Right ventricle myocardium superior (tissue), 1 donor: Measurements from ENCODE around the gene KRT37. TPM values are rescaled to one million over a fixed set of nuclear protein-coding genes. Genes with fewer than 3 reads are reported as not detected.
"Not testable (repeated sequence)": the region's sequence is repeated elsewhere in the genome, so short reads cannot be mapped to it uniquely, and the experiment has no call there.

Source experiments
- ATAC-seq: fragments of 200-7000 bp; cut with Tn5 transposase; one replicate; pipeline ENCODE4 v1.9.1; 2020; ENCODE audit warnings: mild to moderate bottlenecking; ENCODE audit not compliant: poor library complexity
- DNase-seq: peaks from one replicate; pipeline ENCODE4 v3.0.0-alpha.2; 2020
- intact Hi-C: fragments of 100-400 bp; cut with DNase I; formaldehyde crosslinking; loops from one replicate; pipeline ENCODE4 v1.11.2; 2022
- total RNA-seq: library from RNA; stranded (reverse); fragmentation: NEBNext Ultra II Directional; extraction: Animal tissue kit (Norgen Biotek cat#: 25700); gene quantifications from one replicate; pipeline ENCODE4 v1.2.1, GENCODE V29; 2021
- donor health status: DM: no; HTN: yes; CAD: no; lungs with severe emphysema.

The KRT37 gene
- total RNA-seq, 1 donor from 2014 or later = not detected

GRCh38 chr17:41387670-41388069, 36.7 kb downstream of the KRT37 start:
- intact Hi-C loops = no loop called here
- ATAC-seq = no peak

GRCh38 chr17:41386227-41386626, 38.2 kb downstream of the KRT37 start:
- DNase-seq (no peak), ATAC-seq (no peak)
- intact Hi-C loops = no loop called here

More at GRCh38 chr17:41387670-41388069, 36.7 kb downstream of the KRT37 start:
- no peak for DNase-seq

- intact Hi-C loops = no loop called here
- DNase-seq (no peak), ATAC-seq (no peak)
Measured at GRCh38 chr17:41383690-41384089, 40.7 kb downstream of the KRT37 start.

DNA sequence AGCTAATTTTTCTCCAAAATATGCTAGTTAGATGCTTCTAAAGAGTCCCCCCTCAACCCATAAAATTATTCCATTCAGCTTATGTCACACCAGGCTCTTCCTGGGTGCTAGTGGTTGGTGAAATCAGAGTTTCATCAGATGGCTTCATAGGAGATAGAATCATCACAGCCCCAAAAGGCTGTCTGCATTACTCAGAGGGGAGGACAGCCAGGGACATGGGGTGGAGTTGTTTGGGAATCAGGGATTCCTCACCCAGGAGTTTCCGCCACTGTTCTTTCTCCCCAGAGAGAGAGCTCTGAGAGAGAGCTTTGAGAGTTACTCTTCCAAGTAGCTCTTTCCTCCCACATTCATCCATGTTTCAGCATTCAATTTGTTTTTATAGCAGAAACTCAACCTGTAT, 42.0 kb downstream of the KRT37 start:
- ATAC-seq (no peak), DNase-seq (no peak)
- intact Hi-C loops = no loop called here

GRCh38 chr17:41381943-41382342, 42.4 kb downstream of the KRT37 start, which contains the start of gene KRT34:
KRT34 (minus strand) TSS chr17:41382306; CDS start chr17:41382246, 60 bp downstream.
- ATAC-seq, intact Hi-C loops, DNase-seq: not testable (repeated sequence)

- ATAC-seq, DNase-seq, intact Hi-C loops: not testable (repeated sequence)
Measured at GRCh38 chr17:41380091-41380490, 44.3 kb downstream of the KRT37 start.

GRCh38 chr17:41377546-41377945, 46.8 kb downstream of the KRT37 start:
- DNase-seq (no peak), ATAC-seq (no peak)
- intact Hi-C loops = no loop called here

Other genes with a start within 250 kb of the KRT37 start
- gene KRTAP4-2, start 246.4 kb downstream of the KRT37 start, total RNA-seq = not detected
- gene KRTAP4-1, start 239.7 kb downstream of the KRT37 start, total RNA-seq = not detected
- gene KRTAP9-1, start 234.7 kb downstream of the KRT37 start, total RNA-seq = not detected
- gene KRTAP9-2, start 197.9 kb downstream of the KRT37 start, total RNA-seq = not detected
- not detected for gene KRTAP9-3, start 192.1 kb downstream of the KRT37 start, total RNA-seq
- not detected for gene KRTAP9-8, start 186.6 kb downstream of the KRT37 start, total RNA-seq
- gene KRTAP9-4, start 174.9 kb downstream of the KRT37 start, total RNA-seq = not detected
- gene KRTAP9-9, start 169.2 kb downstream of the KRT37 start, total RNA-seq = not detected
- gene KRTAP9-6, start 159.2 kb downstream of the KRT37 start, total RNA-seq = not detected
- not detected for gene KRTAP9-7, start 148.9 kb downstream of the KRT37 start, total RNA-seq
- gene KRTAP29-1, start 121.7 kb downstream of the KRT37 start, total RNA-seq = not detected
- not detected for gene KRTAP16-1, start 115.3 kb downstream of the KRT37 start, total RNA-seq
- not detected for gene KRTAP17-1, start 108.9 kb downstream of the KRT37 start, total RNA-seq
- gene KRT33A, start 73.8 kb downstream of the KRT37 start, total RNA-seq = not detected
- gene KRT33B, start 54.8 kb downstream of the KRT37 start, total RNA-seq = not detected
- not detected for gene KRT34, start 42.3 kb downstream of the KRT37 start, total RNA-seq
- gene KRT31, start 27.0 kb downstream of the KRT37 start, total RNA-seq = not detected
- not detected for gene KRT38, start 16.4 kb upstream of the KRT37 start, total RNA-seq
- not detected for gene KRT32, start 42.8 kb upstream of the KRT37 start, total RNA-seq
- not detected for gene KRT35, start 56.6 kb upstream of the KRT37 start, total RNA-seq
- gene KRT36, start 65.3 kb upstream of the KRT37 start, total RNA-seq = not detected
- not detected for gene KRT13, start 81.0 kb upstream of the KRT37 start, total RNA-seq
- not detected for gene KRT15, start 94.3 kb upstream of the KRT37 start, total RNA-seq
- gene KRT19, start 103.7 kb upstream of the KRT37 start, total RNA-seq = 0.46 TPM
- gene KRT9, start 147.5 kb upstream of the KRT37 start, total RNA-seq = not detected
- gene KRT14, start 162.3 kb upstream of the KRT37 start, total RNA-seq = not detected
- not detected for gene KRT16, start 188.2 kb upstream of the KRT37 start, total RNA-seq
- gene KRT17, start 200.0 kb upstream of the KRT37 start, total RNA-seq = not detected